GM12878 (cell line): ENCODE data around the gene CACNA2D4. TPM values are rescaled to one million over a fixed set of nuclear protein-coding genes. Genes with fewer than 3 reads are reported as not detected.

Experiments
- ATAC-seq: fragments of 200-7000 bp; cut with Tn5 transposase; 3 replicates; pipeline ENCODE4 v1.9.1; 2020; ENCODE audit warnings: mild to moderate bottlenecking, moderate library complexity
- BruUV-seq: library from RNA; stranded (reverse); fragments of 400-500 nt; replicated peaks from 2 replicates; lab custom pipeline; 2021; lab: Mats Ljungman, UMichigan
- CTCF ChIA-PET: fragments of 300-600 bp; sonication (Branson Sonifier 250); formaldehyde crosslinking; extraction: SDS; loops from one replicate; lab custom pipeline; 2021; ENCODE audit warnings: inconsistent platforms; lab: Yijun Ruan, JAX
- POLR2A ChIA-PET: fragments of 350-600 bp; formaldehyde crosslinking; extraction: SDS; loops from one replicate; lab custom pipeline; 2021; ENCODE audit warnings: inconsistent platforms; lab: Charles Lee
- RAD21 ChIA-PET: fragments of 300-600 bp; sonication (Branson Sonifier 250); formaldehyde crosslinking; loops from one replicate; lab custom pipeline; 2023; ENCODE audit warnings: antibody characterized with exemption; ENCODE audit not compliant: unreplicated experiment; lab: Charles Lee
- SMC1A ChIA-PET: fragments of 300-600 bp; sonication (Branson Sonifier 250); formaldehyde crosslinking; loops from one replicate; lab custom pipeline; 2023; ENCODE audit not compliant: unreplicated experiment, uncharacterized antibody; lab: Charles Lee
- DNase-seq: peaks from one replicate; pipeline ENCODE4 v3.0.0-alpha.2; 2011; ENCODE audit warnings: low read depth, low spot score
- FAIRE-seq: peaks from 3 replicates; lab custom pipeline; 2011; peaks lifted over from hg19 to GRCh38; lab: Jason Lieb, UNC
- H2AFZ ChIP-seq: 2 replicates; pipeline ENCODE4 v1.6.0; 2011; ENCODE audit warnings: low read depth, low read length, control low read depth; ENCODE audit not compliant: control insufficient read depth
- H3K27ac ChIP-seq: 2 replicates; pipeline ENCODE4 v1.5.1; 2011; ENCODE audit warnings: control low read depth; ENCODE audit not compliant: control insufficient read depth, insufficient read depth
- H3K27me3 ChIP-seq, 2 experiments: replicated peaks in 1 of 2; 2 replicates each; pipeline versions ENCODE4 v1.6.0 to v1.6.1; 2011; ENCODE audit warnings: low read length in 1 of 2; ENCODE audit not compliant: control insufficient read depth in 2 of 2, insufficient read depth in 2 of 2
- H3K36me3 ChIP-seq, 2 experiments: 2 replicates each; pipeline ENCODE4 v1.5.1; 2011; ENCODE audit warnings: low read length in 1 of 2; ENCODE audit not compliant: control insufficient read depth in 2 of 2, insufficient read depth in 2 of 2
- H3K4me1 ChIP-seq: 2 replicates; pipeline ENCODE4 v1.6.1; 2011; ENCODE audit warnings: mild to moderate bottlenecking, low read length, moderate library complexity, mixed read lengths; ENCODE audit not compliant: control insufficient read depth, insufficient read depth
- H3K4me2 ChIP-seq: 2 replicates; pipeline ENCODE4 v1.6.0; 2011; ENCODE audit warnings: control low read depth; ENCODE audit not compliant: control insufficient read depth, insufficient read depth
- H3K4me3 ChIP-seq: fragments of 200-600 bp; sonication (generic); 2 replicates; pipeline ENCODE4 v1.5.1; 2016
- H3K79me2 ChIP-seq: 2 replicates; pipeline ENCODE4 v1.6.0; 2011; ENCODE audit warnings: low read length; ENCODE audit not compliant: control insufficient read depth, insufficient read depth
- H3K9ac ChIP-seq: 2 replicates; pipeline ENCODE4 v1.8.0; 2011; ENCODE audit warnings: low read length, control low read depth, mixed read lengths; ENCODE audit not compliant: control insufficient read depth, insufficient read depth
- H3K9me3 ChIP-seq: replicated peaks from 3 replicates; pipeline ENCODE4 v1.5.1; 2011; ENCODE audit warnings: mild to moderate bottlenecking, low read length; ENCODE audit not compliant: control insufficient read depth, insufficient read depth
- H4K20me1 ChIP-seq: 2 replicates; pipeline ENCODE4 v1.6.0; 2011; ENCODE audit not compliant: control insufficient read depth, insufficient read depth
- BACH1 ChIP-seq: fragments of 450-650 bp; IDR thresholded peaks from 2 replicates; pipeline ENCODE4 v1.6.1; 2017; ENCODE audit warnings: mild to moderate bottlenecking, borderline replicate concordance
- CHD2 ChIP-seq: IDR thresholded peaks from 2 replicates; pipeline ENCODE4 v1.6.1; 2011; ENCODE audit warnings: low read depth, low read length, improper control_type of control experiment, borderline replicate concordance
- FOS ChIP-seq: IDR thresholded peaks from 3 replicates; pipeline ENCODE4 v1.6.1; 2011; ENCODE audit warnings: borderline replicate concordance; ENCODE audit not compliant: insufficient read length; ENCODE audit errors: extremely low read depth
- KDM1A ChIP-seq: fragments of 200-600 bp; sonication (generic); IDR thresholded peaks from 2 replicates; pipeline ENCODE4 v1.6.1; 2016; ENCODE audit warnings: borderline replicate concordance
- MTA2 ChIP-seq: fragments of 450-650 bp; IDR thresholded peaks from 2 replicates; pipeline ENCODE4 v1.6.1; 2016; ENCODE audit warnings: low read depth, mild to moderate bottlenecking, moderate library complexity
- NFYB ChIP-seq: IDR thresholded peaks from 2 replicates; pipeline ENCODE4 v1.6.1; 2011; ENCODE audit warnings: low read depth, mild to moderate bottlenecking, low read length, improper control_type of control experiment, moderate library complexity; ENCODE audit not compliant: insufficient read depth
- NR2C2 ChIP-seq: IDR thresholded peaks from 2 replicates; pipeline ENCODE4 v1.6.1; 2011; ENCODE audit warnings: borderline replicate concordance, low read depth; ENCODE audit not compliant: control insufficient read depth, insufficient read length
- POLR2A ChIP-seq: IDR thresholded peaks from 2 replicates; pipeline ENCODE4 v1.6.1; 2011; ENCODE audit warnings: low read depth, mild to moderate bottlenecking, low read length
- RB1 ChIP-seq: fragments of 450-650 bp; formaldehyde crosslinking; IDR thresholded peaks from 2 replicates; pipeline ENCODE4 v1.6.1; 2017; ENCODE audit warnings: mild to moderate bottlenecking, borderline replicate concordance
- RCOR1 ChIP-seq: conservative IDR thresholded peaks from 2 replicates; pipeline ENCODE4 v1.6.1; 2012; ENCODE audit warnings: low read depth, low read length, improper control_type of control experiment
- RUNX3 ChIP-seq: IDR thresholded peaks from 2 replicates; pipeline ENCODE4 v1.6.1; 2012; ENCODE audit warnings: low read length, inconsistent platforms
- SMAD1 ChIP-seq: fragments of 450-650 bp; IDR thresholded peaks from 2 replicates; pipeline ENCODE4 v1.6.1; 2018; ENCODE audit warnings: mild to moderate bottlenecking, low read depth; ENCODE audit not compliant: partially characterized antibody
- YY1 ChIP-seq: IDR thresholded peaks from 2 replicates; pipeline ENCODE4 v1.6.1; 2011; ENCODE audit warnings: low read depth, mild to moderate bottlenecking, low read length
- WGBS: methylation state at CpG from one replicate; pipeline ENCODE4 v1.1.6; 2016; ENCODE audit warnings: low lambda C conversion rate; ENCODE audit not compliant: insufficient replicate concordance, insufficient coverage; ENCODE audit errors: missing lambda C conversion rate; 5-methylcytosine and 5-hydroxymethylcytosine counted together
- in situ Hi-C: fragments of 300-500 bp; cut with MboI; formaldehyde crosslinking; loops from 9 replicates; pipeline ENCODE4 v1.14.3; 2018; ENCODE audit warnings: mixed read lengths
- intact Hi-C: fragments of 100-400 bp; cut with micrococcal nuclease; formaldehyde crosslinking; loops from one replicate; pipeline ENCODE4 v1.14.2; 2022; ENCODE audit not compliant: unreplicated experiment
- polyA plus RNA-seq, 11 experiments: library from polyadenylated mRNA; depleted of rRNA in 4 of 11; unstranded in 6 of 11; stranded (reverse) in 5 of 11; fragments of >200 nt; fragmentation: Nextera tagmentation in 4 of 11; fragmentation: Illumina TruSeq in 1 of 11; extraction: Ambion mirVana in 4 of 11; extraction: Trizol in 1 of 11; gene quantifications; 1 replicate in 1 of 11; 2 replicates in 10 of 11; pipeline versions ENCODE4 v1.2.1 to v1.2.3, GENCODE V29; 2011 to 2016; ENCODE audit warnings: inconsistent platforms in 2 of 11, missing spikeins in 2 of 11, low read depth in 1 of 11
- total RNA-seq, 4 experiments: library from RNA; depleted of rRNA in 3 of 4; stranded (reverse); fragments of >200 nt in 3 of 4; fragmentation: Illumina TruSeq in 1 of 4; extraction: Trizol in 1 of 4; gene quantifications; 2 replicates each; pipeline versions ENCODE4 v1.2.1 to v1.2.3, GENCODE V29; 2013 to 2021
- TF ChIP-seq, protein P1 (sequence below): fragments of 450-650 bp; formaldehyde crosslinking; IDR thresholded peaks from 2 replicates; pipeline ENCODE4 v1.5.0; 2022; ENCODE audit warnings: mild to moderate bottlenecking, missing genetic modification characterization
- TF ChIP-seq, protein P2 (sequence below): fragments of 450-650 bp; formaldehyde crosslinking; IDR thresholded peaks from 2 replicates; pipeline ENCODE4 v1.4.0; 2020; ENCODE audit warnings: mild to moderate bottlenecking, moderate library complexity
- TF ChIP-seq, protein P3 (sequence below): fragments of 450-650 bp; IDR thresholded peaks from 2 replicates; pipeline ENCODE4 v1.6.1; 2018; ENCODE audit warnings: borderline replicate concordance, mild to moderate bottlenecking; ENCODE audit not compliant: partially characterized antibody

The CACNA2D4 gene
- total and polyA plus RNA-seq, 10 of the 15 experiments (the other 5 are each of a cell fraction or from before 2014, with no cell fraction given) = 0.03 to 1.0 (median 0.65) TPM

DNA sequence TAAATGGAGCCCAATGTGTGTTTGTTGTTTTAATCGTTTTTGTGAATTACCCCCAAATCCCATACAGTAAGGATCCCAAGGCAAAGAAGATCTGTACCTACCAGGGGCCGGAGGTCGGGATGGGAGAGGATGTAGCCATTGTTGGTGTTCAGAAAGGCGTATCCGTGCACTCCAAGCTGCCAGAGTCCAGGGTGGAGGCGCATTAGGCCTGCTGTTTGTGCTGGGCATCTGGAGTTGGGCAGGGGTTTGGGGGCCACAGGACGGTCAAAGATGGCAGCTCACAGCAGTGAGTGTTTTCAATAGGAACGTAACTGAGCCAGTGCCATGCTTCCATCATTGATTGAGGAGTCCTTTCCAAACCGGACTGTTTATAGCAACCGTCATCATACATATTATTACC lies 40.2 kb downstream of the CACNA2D4 start:
- WGBS = 51% methylated on average over 10 of the region's 10 CpGs
- TF ChIP-seq POLR2A (no peak), CHD2 (no peak), MTA2 (no peak), RB1 (no peak), BACH1 (no peak), RCOR1 (no peak), KDM1A (no peak), FOS (no peak), SMAD1 (no peak), YY1 (no peak), RUNX3 (no peak), NR2C2 (no peak), NFYB (no peak)
- TF ChIP-seq, protein P1, sequence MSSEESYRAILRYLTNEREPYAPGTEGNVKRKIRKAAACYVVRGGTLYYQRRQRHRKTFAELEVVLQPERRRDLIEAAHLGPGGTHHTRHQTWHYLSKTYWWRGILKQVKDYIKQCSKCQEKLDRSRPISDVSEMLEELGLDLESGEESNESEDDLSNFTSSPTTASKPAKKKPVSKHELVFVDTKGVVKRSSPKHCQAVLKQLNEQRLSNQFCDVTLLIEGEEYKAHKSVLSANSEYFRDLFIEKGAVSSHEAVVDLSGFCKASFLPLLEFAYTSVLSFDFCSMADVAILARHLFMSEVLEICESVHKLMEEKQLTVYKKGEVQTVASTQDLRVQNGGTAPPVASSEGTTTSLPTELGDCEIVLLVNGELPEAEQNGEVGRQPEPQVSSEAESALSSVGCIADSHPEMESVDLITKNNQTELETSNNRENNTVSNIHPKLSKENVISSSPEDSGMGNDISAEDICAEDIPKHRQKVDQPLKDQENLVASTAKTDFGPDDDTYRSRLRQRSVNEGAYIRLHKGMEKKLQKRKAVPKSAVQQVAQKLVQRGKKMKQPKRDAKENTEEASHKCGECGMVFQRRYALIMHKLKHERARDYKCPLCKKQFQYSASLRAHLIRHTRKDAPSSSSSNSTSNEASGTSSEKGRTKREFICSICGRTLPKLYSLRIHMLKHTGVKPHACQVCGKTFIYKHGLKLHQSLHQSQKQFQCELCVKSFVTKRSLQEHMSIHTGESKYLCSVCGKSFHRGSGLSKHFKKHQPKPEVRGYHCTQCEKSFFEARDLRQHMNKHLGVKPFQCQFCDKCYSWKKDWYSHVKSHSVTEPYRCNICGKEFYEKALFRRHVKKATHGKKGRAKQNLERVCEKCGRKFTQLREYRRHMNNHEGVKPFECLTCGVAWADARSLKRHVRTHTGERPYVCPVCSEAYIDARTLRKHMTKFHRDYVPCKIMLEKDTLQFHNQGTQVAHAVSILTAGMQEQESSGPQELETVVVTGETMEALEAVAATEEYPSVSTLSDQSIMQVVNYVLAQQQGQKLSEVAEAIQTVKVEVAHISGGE (CRISPR knock-in tag) = no peak
- TF ChIP-seq, protein P2, sequence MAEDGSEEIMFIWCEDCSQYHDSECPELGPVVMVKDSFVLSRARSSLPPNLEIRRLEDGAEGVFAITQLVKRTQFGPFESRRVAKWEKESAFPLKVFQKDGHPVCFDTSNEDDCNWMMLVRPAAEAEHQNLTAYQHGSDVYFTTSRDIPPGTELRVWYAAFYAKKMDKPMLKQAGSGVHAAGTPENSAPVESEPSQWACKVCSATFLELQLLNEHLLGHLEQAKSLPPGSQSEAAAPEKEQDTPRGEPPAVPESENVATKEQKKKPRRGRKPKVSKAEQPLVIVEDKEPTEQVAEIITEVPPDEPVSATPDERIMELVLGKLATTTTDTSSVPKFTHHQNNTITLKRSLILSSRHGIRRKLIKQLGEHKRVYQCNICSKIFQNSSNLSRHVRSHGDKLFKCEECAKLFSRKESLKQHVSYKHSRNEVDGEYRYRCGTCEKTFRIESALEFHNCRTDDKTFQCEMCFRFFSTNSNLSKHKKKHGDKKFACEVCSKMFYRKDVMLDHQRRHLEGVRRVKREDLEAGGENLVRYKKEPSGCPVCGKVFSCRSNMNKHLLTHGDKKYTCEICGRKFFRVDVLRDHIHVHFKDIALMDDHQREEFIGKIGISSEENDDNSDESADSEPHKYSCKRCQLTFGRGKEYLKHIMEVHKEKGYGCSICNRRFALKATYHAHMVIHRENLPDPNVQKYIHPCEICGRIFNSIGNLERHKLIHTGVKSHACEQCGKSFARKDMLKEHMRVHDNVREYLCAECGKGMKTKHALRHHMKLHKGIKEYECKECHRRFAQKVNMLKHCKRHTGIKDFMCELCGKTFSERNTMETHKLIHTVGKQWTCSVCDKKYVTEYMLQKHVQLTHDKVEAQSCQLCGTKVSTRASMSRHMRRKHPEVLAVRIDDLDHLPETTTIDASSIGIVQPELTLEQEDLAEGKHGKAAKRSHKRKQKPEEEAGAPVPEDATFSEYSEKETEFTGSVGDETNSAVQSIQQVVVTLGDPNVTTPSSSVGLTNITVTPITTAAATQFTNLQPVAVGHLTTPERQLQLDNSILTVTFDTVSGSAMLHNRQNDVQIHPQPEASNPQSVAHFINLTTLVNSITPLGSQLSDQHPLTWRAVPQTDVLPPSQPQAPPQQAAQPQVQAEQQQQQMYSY (CRISPR knock-in tag) = no peak
- TF ChIP-seq, protein P3, sequence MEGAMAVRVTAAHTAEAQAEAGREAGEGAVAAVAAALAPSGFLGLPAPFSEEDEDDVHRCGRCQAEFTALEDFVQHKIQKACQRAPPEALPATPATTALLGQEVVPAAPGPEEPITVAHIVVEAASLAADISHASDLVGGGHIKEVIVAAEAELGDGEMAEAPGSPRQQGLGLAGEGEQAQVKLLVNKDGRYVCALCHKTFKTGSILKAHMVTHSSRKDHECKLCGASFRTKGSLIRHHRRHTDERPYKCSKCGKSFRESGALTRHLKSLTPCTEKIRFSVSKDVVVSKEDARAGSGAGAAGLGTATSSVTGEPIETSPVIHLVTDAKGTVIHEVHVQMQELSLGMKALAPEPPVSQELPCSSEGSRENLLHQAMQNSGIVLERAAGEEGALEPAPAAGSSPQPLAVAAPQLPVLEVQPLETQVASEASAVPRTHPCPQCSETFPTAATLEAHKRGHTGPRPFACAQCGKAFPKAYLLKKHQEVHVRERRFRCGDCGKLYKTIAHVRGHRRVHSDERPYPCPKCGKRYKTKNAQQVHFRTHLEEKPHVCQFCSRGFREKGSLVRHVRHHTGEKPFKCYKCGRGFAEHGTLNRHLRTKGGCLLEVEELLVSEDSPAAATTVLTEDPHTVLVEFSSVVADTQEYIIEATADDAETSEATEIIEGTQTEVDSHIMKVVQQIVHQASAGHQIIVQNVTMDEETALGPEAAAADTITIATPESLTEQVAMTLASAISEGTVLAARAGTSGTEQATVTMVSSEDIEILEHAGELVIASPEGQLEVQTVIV = no peak
- DNase-seq = no peak

More for the DNA sequence above, 40.2 kb downstream of the CACNA2D4 start:
- intact Hi-C loops (no loop called here), in situ Hi-C loops (no loop called here)
- no peak overlapping the region for H3K27ac ChIP-seq
- RAD21 ChIA-PET = no interaction called here
- no peaks in the 10 kb centered on the region for H3K4me1 ChIP-seq
- no peaks in the 10 kb centered on the region for H3K79me2 ChIP-seq
- no peaks in the 10 kb centered on the region for H3K9me3 ChIP-seq
- H4K20me1 ChIP-seq = no peaks in the 10 kb centered on the region
- H3K4me2 ChIP-seq = no peak overlapping the region
- SMC1A ChIA-PET = no interaction called here
- no peak overlapping the region for H3K4me3 ChIP-seq
- CTCF ChIA-PET = interaction anchor here (1.0 kb wide), 1 partner anchor 62 kb away, joined by 4 read pairs; no protein-coding TSS in a partner anchor
- POLR2A ChIA-PET = interaction anchor here (0.5 kb wide), 1 partner anchor 948 kb away, joined by 3 read pairs; no protein-coding TSS in a partner anchor
- no peak for FAIRE-seq
- no peak overlapping the region for H2AFZ ChIP-seq
- H3K27me3 ChIP-seq = peaks cover 0 to 4% of the 10 kb centered on the region in 2 experiments
- no peaks in the 10 kb centered on the region for H3K36me3 ChIP-seq
- no TSS peak for BruUV-seq
- no peak overlapping the region for H3K9ac ChIP-seq
- no peak for ATAC-seq
